Mammary epithelial cell (primary cell): ENCODE data around the gene RBMS3.

ENCODE experiments used
- CTCF ChIP-seq, 2 donors: IDR thresholded peaks in 1 of 2; conservative IDR thresholded peaks in 1 of 2; 2 replicates each; pipeline ENCODE4 v1.5.1; 2011 to 2012; ENCODE audit warnings: inconsistent platforms in 2 of 2, low read length in 2 of 2, mild to moderate bottlenecking in 2 of 2, control low read depth in 1 of 2, low read depth in 1 of 2; ENCODE audit not compliant: insufficient read depth in 1 of 2; ENCODE audit errors: extremely low read depth in 1 of 2
- EZH2 ChIP-seq: IDR thresholded peaks from 2 replicates; pipeline ENCODE4 v1.6.1; 2012; ENCODE audit warnings: low read length, inconsistent platforms, borderline replicate concordance

GRCh38 chr3:29514170-29514569 is 233.3 kb downstream of the RBMS3 start:
- TF ChIP-seq EZH2 (no peak), CTCF (conservative IDR thresholded peaks at IDR 0.05 in 1 of 2, IDR thresholded peaks at IDR 0.05 in 1 of 2; ENCODE audit: extremely low read depth in 1 of 2, insufficient read depth in 1 of 2, low read depth in 1 of 2, low read length in 2 of 2) (no peak)
